Body of pancreas (tissue), 4 donors: ENCODE measurements around the gene DPH6.
"Not testable (repeated sequence)": the region's sequence is repeated elsewhere in the genome, so short reads cannot be mapped to it uniquely, and the experiment has no call there.

ENCODE experiments used
- CTCF ChIP-seq, 7 experiments: fragments of 450-650 bp in 4 of 7; fragments of 200-600 bp in 3 of 7; sonication (generic) in 3 of 7; IDR thresholded peaks; one replicate each; pipeline ENCODE4 v1.5.1; 2016 to 2019; ENCODE audit warnings: antibody characterized with exemption in 7 of 7
- POLR2A ChIP-seq, 3 donors: fragments of 450-650 bp; IDR thresholded peaks; one replicate each; pipeline ENCODE4 v1.6.1; 2016; ENCODE audit warnings: antibody characterized with exemption in 3 of 3, mild to moderate bottlenecking in 2 of 3

GRCh38 chr15:35328836-35329235 is 217.1 kb downstream of the DPH6 start:
- TF ChIP-seq POLR2A, CTCF (IDR thresholded peaks at IDR 0.05): not testable (repeated sequence)
